Ascending aorta (tissue), 2 donors: ENCODE measurements around the gene AVP. TPM values are rescaled to one million over a fixed set of nuclear protein-coding genes. Genes with fewer than 3 reads are reported as not detected.
"Not testable (repeated sequence)": the region's sequence is repeated elsewhere in the genome, so short reads cannot be mapped to it uniquely, and the experiment has no call there.

Experiments
- DNase-seq, 2 donors: peaks; one replicate each; pipeline ENCODE4 v3.0.0-alpha.2; 2019; ENCODE audit warnings: low spot score in 2 of 2
- H3K27ac ChIP-seq, 2 donors: fragments of 200-600 bp; sonication (generic); one replicate each; pipeline ENCODE4 v1.5.1; 2016 to 2017; ENCODE audit warnings: mild to moderate bottlenecking in 1 of 2
- H3K27me3 ChIP-seq: fragments of 200-600 bp; sonication (generic); one replicate; pipeline ENCODE4 v1.5.1; 2017
- H3K36me3 ChIP-seq, 2 donors: fragments of 200-600 bp; sonication (generic); one replicate each; pipeline ENCODE4 v1.5.1; 2016
- H3K4me1 ChIP-seq, 2 donors: fragments of 200-600 bp; sonication (generic); one replicate each; pipeline ENCODE4 v1.5.1; 2016 to 2017; ENCODE audit warnings: mild to moderate bottlenecking in 1 of 2
- H3K4me3 ChIP-seq, 2 donors: fragments of 200-600 bp; sonication (generic); one replicate each; pipeline ENCODE4 v1.5.1; 2016 to 2017; ENCODE audit warnings: mild to moderate bottlenecking in 1 of 2
- H3K9me3 ChIP-seq, 2 donors: fragments of 200-600 bp; sonication (generic); one replicate each; pipeline ENCODE4 v1.5.1; 2016
- CTCF ChIP-seq, 3 experiments: fragments of 200-600 bp in 2 of 3; fragments of 450-650 bp in 1 of 3; sonication (generic) in 2 of 3; IDR thresholded peaks; one replicate each; pipeline ENCODE4 v1.5.1; 2016 to 2019; ENCODE audit warnings: antibody characterized with exemption in 3 of 3, mild to moderate bottlenecking in 1 of 3, moderate library complexity in 1 of 3
- intact Hi-C: fragments of 100-400 bp; cut with DNase I; formaldehyde crosslinking; loops from one replicate; pipeline ENCODE4 v1.15.1; 2023
- total RNA-seq: library from RNA; depleted of rRNA; stranded (reverse); fragments of >200 nt; gene quantifications from one replicate; pipeline ENCODE4 v1.1.0, GENCODE V29; 2016

Gene AVP
- total RNA-seq, 1 donor from 2014 or later, result not detected

GRCh38 chr20:3074812-3075211 lies 9.7 kb downstream of the AVP start:
- H3K9me3 ChIP-seq, result no peaks in the 10 kb centered on the region
- no peak overlapping the region for H3K4me3 ChIP-seq
- no peaks in the 10 kb centered on the region for H3K36me3 ChIP-seq
- H3K4me1 ChIP-seq, result peaks cover 0 to 6% of the 10 kb centered on the region in 2 donors
- no peak for TF ChIP-seq CTCF (IDR thresholded peaks at IDR 0.05)
- DNase-seq, result no peak
- H3K27me3 ChIP-seq, result no peaks in the 10 kb centered on the region
- intact Hi-C loops, result no loop called here
- H3K27ac ChIP-seq, result no peak overlapping the region

GRCh38 chr20:3073251-3073643 lies 11.3 kb downstream of the AVP start:
- DNase-seq, intact Hi-C loops, H3K27ac ChIP-seq, H3K27me3 ChIP-seq, H3K4me1 ChIP-seq, H3K9me3 ChIP-seq, H3K36me3 ChIP-seq, H3K4me3 ChIP-seq: not testable (repeated sequence)

GRCh38 chr20:3072530-3073250 lies 11.8 kb downstream of the AVP start:
- H3K27me3 ChIP-seq, result no peaks in the 10 kb centered on the region
- no peaks in the 10 kb centered on the region for H3K9me3 ChIP-seq
- intact Hi-C loops, result no loop called here
- DNase-seq, result no peak
- no peak overlapping the region for H3K27ac ChIP-seq
- H3K36me3 ChIP-seq, result no peaks in the 10 kb centered on the region
- TF ChIP-seq CTCF (IDR thresholded peaks at IDR 0.05), result no peak
- peaks cover 0 to 6% of the 10 kb centered on the region in 2 donors for H3K4me1 ChIP-seq
- H3K4me3 ChIP-seq, result peak overlapping the region; percentile 61 to 62

GRCh38 chr20:3071610-3072529 lies 12.7 kb downstream of the AVP start, which contains the start of gene OXT:
Gene OXT (plus strand): TSS chr20:3071620. CDS start chr20:3071656, 36 bp downstream.
- TF ChIP-seq CTCF (IDR thresholded peaks at IDR 0.05), result no peak
- DNase-seq, result no peak
- Histone ChIP-seq H3K9me3 (no peaks in the 10 kb centered on the region), H3K36me3 (no peaks in the 10 kb centered on the region), H3K27me3 (no peaks in the 10 kb centered on the region), H3K4me1 (peaks cover 0 to 6% of the 10 kb centered on the region in 2 donors), H3K27ac (no peak within 1 kb of the TSS), H3K4me3 (peak within 1 kb of the TSS; percentile 61 to 62)
- intact Hi-C loops, result no loop called here

GRCh38 chr20:3071266-3071609 lies 13.3 kb downstream of the AVP start:
- Histone ChIP-seq H3K9me3 (no peaks in the 10 kb centered on the region), H3K4me1 (peaks cover 0 to 6% of the 10 kb centered on the region in 2 donors), H3K4me3 (peak overlapping the region in 1 of 2 donors; percentile 62), H3K27me3 (no peaks in the 10 kb centered on the region), H3K36me3 (no peaks in the 10 kb centered on the region), H3K27ac (no peak overlapping the region)
- DNase-seq, result no peak
- no peak for TF ChIP-seq CTCF (IDR thresholded peaks at IDR 0.05)
- intact Hi-C loops, result no loop called here

- TF ChIP-seq CTCF (IDR thresholded peaks at IDR 0.05), result no peak
- Histone ChIP-seq H3K4me1 (peaks cover 0 to 6% of the 10 kb centered on the region in 2 donors), H3K4me3 (no peak overlapping the region), H3K27me3 (no peaks in the 10 kb centered on the region), H3K36me3 (no peaks in the 10 kb centered on the region), H3K27ac (no peak overlapping the region), H3K9me3 (no peaks in the 10 kb centered on the region)
- intact Hi-C loops, result no loop called here
- no peak for DNase-seq
Observed at GRCh38 chr20:3070725-3071124, 13.8 kb downstream of the AVP start.
